ENCODE results near the gene IFNAR2.

The IFNAR2 gene

DNA sequence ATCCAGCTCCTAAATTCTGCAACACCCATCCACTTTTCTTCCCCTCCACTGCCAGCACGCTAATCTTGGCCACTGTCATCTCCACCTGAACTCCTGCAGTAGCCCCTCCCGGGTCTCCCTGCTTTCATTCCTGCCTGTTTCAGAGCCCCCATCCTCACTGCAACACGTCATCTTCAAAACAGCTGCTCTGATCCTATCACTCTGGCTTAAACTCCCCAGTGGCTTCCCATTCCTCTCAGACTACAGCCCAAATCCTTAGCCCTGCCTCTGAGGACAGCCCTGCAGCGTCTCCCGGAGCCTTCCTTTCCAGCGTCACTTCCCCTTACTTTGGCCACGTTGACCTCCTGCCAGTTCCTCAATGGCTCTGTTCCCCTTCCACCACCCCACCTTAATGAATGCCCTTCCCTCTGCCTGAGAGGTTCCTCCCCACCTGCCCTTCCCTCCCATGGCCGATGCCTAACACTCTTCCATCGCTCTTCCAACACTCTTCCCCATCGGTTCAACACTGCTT is 22.9 kb upstream of the IFNAR2 start:
- Histone ChIP-seq H3K27ac (ENCODE audit: low read length) (peak overlapping the region; percentile 1; the same call in 1 of the 2 replicates), H2AFZ (ENCODE audit: low read depth, low read length) (no peak overlapping the region), H3K4me2 (ENCODE audit: insufficient read depth, low read length) (no peak overlapping the region), H3K4me1 (ENCODE audit: insufficient read depth, low read length) (peaks cover 35% of the 10 kb centered on the region), H3K9me3 (ENCODE audit: insufficient read depth, low read length, severe bottlenecking) (peaks cover 8% of the 10 kb centered on the region), H3K79me2 (ENCODE audit: insufficient read depth, low read length) (no peaks in the 10 kb centered on the region), H3K36me3 (ENCODE audit: insufficient read depth, low read length) (no peaks in the 10 kb centered on the region), H3K4me3 (ENCODE audit: low read depth in 1 of 2, low read length in 2 of 2) (no peak overlapping the region), H4K20me1 (ENCODE audit: insufficient read depth, low read length) (no peaks in the 10 kb centered on the region), H3K9ac (ENCODE audit: low read depth, low read length) (no peak overlapping the region), H3K27me3 (ENCODE audit: insufficient read depth, low read length, poor library complexity) (no peaks in the 10 kb centered on the region)
- ATAC-seq (ENCODE audit: insufficient read depth, low read depth) (no peak), DNase-seq (no peak)
- TF ChIP-seq EZH2 (IDR thresholded peaks at IDR 0.05; ENCODE audit: borderline replicate concordance, low read depth, low read length, severe bottlenecking) = no peak
- TF ChIP-seq, protein P1, sequence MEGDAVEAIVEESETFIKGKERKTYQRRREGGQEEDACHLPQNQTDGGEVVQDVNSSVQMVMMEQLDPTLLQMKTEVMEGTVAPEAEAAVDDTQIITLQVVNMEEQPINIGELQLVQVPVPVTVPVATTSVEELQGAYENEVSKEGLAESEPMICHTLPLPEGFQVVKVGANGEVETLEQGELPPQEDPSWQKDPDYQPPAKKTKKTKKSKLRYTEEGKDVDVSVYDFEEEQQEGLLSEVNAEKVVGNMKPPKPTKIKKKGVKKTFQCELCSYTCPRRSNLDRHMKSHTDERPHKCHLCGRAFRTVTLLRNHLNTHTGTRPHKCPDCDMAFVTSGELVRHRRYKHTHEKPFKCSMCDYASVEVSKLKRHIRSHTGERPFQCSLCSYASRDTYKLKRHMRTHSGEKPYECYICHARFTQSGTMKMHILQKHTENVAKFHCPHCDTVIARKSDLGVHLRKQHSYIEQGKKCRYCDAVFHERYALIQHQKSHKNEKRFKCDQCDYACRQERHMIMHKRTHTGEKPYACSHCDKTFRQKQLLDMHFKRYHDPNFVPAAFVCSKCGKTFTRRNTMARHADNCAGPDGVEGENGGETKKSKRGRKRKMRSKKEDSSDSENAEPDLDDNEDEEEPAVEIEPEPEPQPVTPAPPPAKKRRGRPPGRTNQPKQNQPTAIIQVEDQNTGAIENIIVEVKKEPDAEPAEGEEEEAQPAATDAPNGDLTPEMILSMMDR (IDR thresholded peaks at IDR 0.05; ENCODE audit: borderline replicate concordance, extremely low read depth, low read length, poor library complexity, severe bottlenecking) = no peak

GRCh38 chr21:33207449-33208149 is 22.1 kb upstream of the IFNAR2 start:
- peaks cover 8% of the 10 kb centered on the region for H3K9me3 ChIP-seq (ENCODE audit: insufficient read depth, low read length, severe bottlenecking)
- no peak overlapping the region for H2AFZ ChIP-seq (ENCODE audit: low read depth, low read length)
- H4K20me1 ChIP-seq (ENCODE audit: insufficient read depth, low read length) = no peaks in the 10 kb centered on the region
- no peaks in the 10 kb centered on the region for H3K36me3 ChIP-seq (ENCODE audit: insufficient read depth, low read length)
- H3K27me3 ChIP-seq (ENCODE audit: insufficient read depth, low read length, poor library complexity) = no peaks in the 10 kb centered on the region
- H3K4me1 ChIP-seq (ENCODE audit: insufficient read depth, low read length) = peaks cover 42% of the 10 kb centered on the region
- no peak overlapping the region; the same call in 1 of the 2 replicates for H3K27ac ChIP-seq (ENCODE audit: low read length)
- ATAC-seq (ENCODE audit: insufficient read depth, low read depth) (no peak), DNase-seq (no peak)
- TF ChIP-seq, protein P1 (IDR thresholded peaks at IDR 0.05; ENCODE audit: borderline replicate concordance, extremely low read depth, low read length, poor library complexity, severe bottlenecking) = no peak
- TF ChIP-seq EZH2 (IDR thresholded peaks at IDR 0.05; ENCODE audit: borderline replicate concordance, low read depth, low read length, severe bottlenecking) = no peak
- no peaks in the 10 kb centered on the region for H3K79me2 ChIP-seq (ENCODE audit: insufficient read depth, low read length)
- no peak overlapping the region for H3K9ac ChIP-seq (ENCODE audit: low read depth, low read length)
- H3K4me2 ChIP-seq (ENCODE audit: insufficient read depth, low read length) = no peak overlapping the region
- H3K4me3 ChIP-seq (ENCODE audit: low read depth in 1 of 2, low read length in 2 of 2) = no peak overlapping the region

DNA sequence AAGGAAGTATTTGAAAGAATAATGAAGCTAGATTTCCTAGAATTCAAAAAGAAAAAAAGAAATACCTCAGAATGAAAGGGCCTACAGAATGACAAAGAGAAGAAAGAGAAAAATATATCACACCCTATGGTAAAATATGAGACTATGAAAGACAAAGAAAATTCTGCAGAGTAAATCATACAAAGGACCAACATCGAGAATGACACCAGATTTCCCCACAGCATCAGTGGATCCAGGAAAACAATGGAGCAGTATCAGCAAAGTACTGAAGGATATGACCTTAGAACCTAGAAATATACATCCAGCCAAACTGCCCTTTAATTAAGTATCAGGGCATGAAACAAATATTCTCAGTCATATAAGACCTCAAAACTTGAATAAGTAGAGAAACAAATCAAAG is 21.2 kb upstream of the IFNAR2 start:
- Histone ChIP-seq H3K9ac (ENCODE audit: low read depth, low read length) (no peak overlapping the region), H4K20me1 (ENCODE audit: insufficient read depth, low read length) (no peaks in the 10 kb centered on the region), H3K27me3 (ENCODE audit: insufficient read depth, low read length, poor library complexity) (no peaks in the 10 kb centered on the region), H3K27ac (ENCODE audit: low read length) (no peak overlapping the region), H3K4me2 (ENCODE audit: insufficient read depth, low read length) (no peak overlapping the region), H3K4me3 (ENCODE audit: low read depth in 1 of 2, low read length in 2 of 2) (no peak overlapping the region), H3K9me3 (ENCODE audit: insufficient read depth, low read length, severe bottlenecking) (peaks cover 8% of the 10 kb centered on the region), H3K79me2 (ENCODE audit: insufficient read depth, low read length) (no peaks in the 10 kb centered on the region), H3K4me1 (ENCODE audit: insufficient read depth, low read length) (peaks cover 52% of the 10 kb centered on the region), H3K36me3 (ENCODE audit: insufficient read depth, low read length) (no peaks in the 10 kb centered on the region), H2AFZ (ENCODE audit: low read depth, low read length) (no peak overlapping the region)
- ATAC-seq (ENCODE audit: insufficient read depth, low read depth) (no peak), DNase-seq (no peak)
- TF ChIP-seq, protein P1 (IDR thresholded peaks at IDR 0.05; ENCODE audit: borderline replicate concordance, extremely low read depth, low read length, poor library complexity, severe bottlenecking) = no peak
- no peak for TF ChIP-seq EZH2 (IDR thresholded peaks at IDR 0.05; ENCODE audit: borderline replicate concordance, low read depth, low read length, severe bottlenecking)

All from DND-41 (cell line).